NCI-H1048 (cell line): ENCODE measurements around the gene RTKN.
A peak's percentile ranks its signal among the peaks of the same experiment; 100 is the strongest.
"Not testable (repeated sequence)": the region's sequence is repeated elsewhere in the genome, so short reads cannot be mapped to it uniquely, and the experiment has no call there.

ENCODE experiments used
- DNase-seq: peaks from one replicate; lab custom pipeline; 2025; lab: John Stamatoyannopoulos, UW

Gene RTKN, protein sequence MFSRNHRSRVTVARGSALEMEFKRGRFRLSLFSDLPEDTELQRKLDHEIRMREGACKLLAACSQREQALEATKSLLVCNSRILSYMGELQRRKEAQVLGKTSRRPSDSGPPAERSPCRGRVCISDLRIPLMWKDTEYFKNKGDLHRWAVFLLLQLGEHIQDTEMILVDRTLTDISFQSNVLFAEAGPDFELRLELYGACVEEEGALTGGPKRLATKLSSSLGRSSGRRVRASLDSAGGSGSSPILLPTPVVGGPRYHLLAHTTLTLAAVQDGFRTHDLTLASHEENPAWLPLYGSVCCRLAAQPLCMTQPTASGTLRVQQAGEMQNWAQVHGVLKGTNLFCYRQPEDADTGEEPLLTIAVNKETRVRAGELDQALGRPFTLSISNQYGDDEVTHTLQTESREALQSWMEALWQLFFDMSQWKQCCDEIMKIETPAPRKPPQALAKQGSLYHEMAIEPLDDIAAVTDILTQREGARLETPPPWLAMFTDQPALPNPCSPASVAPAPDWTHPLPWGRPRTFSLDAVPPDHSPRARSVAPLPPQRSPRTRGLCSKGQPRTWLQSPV

DNA sequence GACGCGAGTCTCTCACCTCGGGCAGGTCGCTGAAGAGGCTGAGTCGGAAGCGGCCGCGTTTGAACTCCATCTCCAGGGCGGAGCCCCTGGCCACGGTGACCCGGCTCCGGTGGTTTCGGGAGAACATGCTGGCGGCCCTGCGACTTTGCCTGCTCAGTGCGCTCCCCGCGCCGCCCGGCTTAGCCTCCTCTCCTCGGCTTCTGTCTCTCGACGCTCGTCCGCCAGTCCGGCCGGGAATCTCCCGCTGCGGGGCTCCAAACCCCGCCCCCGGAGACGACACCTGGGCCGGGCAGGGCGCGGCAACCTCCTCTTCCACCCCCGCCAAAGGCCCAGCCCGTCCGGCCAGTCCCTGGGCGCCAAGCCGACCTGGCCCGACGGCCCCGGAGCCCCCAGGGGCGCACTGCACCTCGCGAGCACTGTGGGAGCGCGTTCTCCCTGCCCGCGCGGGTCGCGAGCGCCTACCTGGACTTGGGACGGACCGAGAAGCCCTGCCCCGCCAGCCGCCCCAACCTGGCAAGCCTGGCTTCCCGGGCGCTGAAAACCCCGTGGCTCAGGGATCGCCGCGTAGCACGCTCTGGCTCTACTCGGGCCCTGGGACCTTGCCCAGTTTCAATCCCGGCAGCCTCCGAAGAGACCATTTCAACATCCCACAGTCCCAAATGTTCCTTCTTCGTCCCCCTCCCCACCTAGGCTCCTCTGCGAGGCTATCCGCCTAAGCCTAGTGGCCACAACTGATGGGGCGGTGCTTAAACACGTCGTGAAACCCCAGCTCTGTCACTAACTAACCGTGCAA lies at the start of gene RTKN:
Gene RTKN (minus strand): TSS at position 248 of the 793 bp plus-strand sequence. CDS start 121 bp downstream, at position 127.
- DNase-seq, result peak; percentile 49

DNA sequence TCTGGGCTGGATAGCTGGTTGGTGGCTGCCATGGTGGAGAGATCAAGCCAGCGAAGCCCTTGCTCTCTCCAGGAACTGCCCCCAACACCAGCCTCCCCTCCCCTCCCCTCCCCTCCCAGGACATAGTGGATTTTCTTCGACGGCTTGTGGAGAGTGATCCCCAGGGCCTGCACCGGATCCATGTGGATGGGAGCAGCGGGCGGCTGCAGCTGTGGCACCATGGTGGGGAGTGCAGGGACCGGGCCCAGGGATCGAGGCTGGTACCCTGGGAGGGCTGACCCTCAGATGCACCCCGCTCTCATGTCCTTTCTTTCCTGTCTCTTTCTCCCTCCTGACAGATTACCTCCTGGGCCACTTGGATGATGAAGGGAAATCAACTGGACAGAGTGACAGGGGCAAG lies 48.2 kb upstream of the RTKN start:
- no peak for DNase-seq

DNA sequence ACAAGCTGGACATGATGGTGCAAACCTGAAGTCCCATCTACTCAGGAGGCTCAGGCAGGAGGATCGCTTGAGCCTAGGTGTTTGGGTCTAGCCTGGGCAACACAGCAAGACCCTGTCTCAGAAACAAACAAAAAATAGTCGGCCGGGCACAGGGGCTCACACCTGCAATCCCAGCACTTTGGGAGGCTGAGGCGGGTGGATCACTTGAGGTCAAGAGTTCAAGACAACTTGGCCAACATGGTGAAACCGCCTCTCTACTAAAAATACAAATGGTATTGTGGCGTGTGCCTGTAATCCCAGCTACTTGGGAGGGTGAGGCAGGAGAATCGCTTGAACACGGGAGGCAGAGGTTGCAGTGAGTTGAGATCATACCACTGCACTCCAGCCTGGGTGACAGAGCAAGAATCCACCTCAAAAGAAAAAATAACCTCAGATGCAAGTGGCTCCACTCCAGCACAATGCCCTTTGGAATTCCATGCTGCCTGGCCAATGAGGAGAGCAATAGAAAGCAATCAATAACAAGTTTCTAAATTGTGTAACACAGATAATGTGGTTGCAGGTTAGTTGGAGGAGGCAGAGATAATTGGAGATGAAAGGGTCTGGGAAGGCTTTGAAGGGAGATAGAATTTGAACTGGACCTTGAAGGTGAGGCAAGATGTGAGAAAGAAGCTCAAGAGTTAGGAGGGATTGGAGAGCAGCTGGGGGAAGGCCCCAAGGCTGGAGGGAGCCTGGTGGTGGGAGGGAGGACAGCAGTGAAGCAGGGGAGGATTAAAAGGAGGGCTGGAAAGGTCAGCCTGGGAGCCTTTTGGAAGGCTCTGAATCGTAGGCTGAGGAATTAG lies 47.1 kb upstream of the RTKN start:
- no peak for DNase-seq

DNA sequence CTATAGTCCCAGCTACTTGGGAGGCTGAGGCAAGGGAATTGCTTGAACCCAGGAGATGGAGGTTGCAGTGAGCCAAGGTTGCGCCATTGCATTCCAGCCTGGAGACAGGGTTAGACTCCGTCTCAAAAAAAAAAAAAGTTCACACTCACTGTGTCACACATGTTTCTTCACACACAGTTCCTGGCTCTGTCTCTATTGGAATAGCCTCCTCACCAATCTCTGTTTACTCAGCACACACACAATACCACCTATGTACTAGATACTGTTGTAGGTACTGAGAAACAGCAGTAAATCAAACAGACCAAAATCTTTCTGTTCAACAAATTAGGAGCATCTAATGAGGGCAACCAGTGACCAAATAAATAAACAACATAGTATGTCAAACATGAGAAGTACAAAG lies 44.4 kb upstream of the RTKN start:
- no peak for DNase-seq

DNA sequence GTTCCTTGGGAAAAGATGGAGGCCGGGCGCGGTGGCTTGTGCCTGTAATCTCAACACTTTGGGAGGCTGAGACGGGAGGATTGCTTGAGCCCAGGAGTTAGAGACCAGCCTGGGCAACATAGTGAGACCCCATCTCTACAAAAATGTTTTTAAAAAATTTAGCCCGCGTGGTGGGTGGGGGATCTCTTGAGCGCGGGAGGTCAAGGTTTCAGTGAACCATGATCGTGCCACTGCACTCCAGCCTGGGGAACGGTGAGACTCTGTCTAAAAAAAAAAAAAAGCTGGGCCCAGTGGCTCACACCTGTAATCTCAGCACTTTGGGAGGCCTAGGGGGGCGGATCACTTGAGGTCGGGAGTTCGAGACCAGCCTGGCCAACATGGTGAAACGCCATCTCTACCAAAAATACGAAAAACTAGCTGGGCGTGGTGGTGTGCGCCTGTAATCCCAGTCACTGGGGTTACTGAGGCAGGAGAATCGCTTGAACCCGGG lies 42.0 kb upstream of the RTKN start:
- DNase-seq, result not testable (repeated sequence)

DNA sequence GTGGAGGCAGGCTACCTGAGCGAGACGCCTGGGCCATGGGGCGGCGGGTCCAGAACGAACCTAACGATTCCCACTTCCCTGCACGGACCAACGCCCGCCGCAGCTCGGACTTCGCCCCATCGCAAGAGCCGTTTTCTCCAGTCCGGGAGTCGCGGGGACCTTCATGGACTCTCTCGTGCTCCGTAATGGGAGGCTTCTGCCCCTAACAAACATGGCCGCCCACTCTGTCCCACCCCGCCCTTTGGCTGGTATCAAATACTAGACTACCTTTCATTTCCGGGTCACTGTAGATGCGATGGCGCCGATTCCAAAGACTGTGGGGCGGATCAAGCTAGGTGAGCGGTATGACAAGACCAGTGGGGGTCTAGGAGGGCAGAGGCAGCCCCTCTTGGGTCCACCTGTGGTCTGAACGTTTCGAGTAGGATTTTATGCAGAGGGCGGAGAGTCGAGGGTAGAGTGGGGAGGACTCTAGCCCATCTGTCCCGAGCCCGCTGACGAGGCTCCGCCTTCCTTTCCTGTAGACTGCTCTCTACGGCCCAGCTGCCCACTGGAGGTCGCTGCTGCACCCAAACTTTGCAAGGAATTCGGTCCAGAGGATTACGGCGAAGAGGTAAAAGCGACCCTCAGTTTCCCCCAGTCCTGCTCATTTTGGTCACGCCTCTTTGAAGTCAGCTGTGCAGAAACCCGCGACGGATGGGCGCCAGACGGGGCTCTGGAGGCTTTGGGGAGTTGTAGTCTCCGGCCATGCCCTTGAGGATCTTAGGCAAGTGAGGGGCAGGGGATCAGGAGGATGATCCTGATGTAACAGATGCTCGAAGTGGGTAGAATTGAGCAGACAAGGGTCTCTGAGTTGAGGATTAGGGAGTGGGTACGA lies 41.3 kb upstream of the RTKN start, which contains the start of the genes CCDC142 and TTC31:
Gene CCDC142 (minus strand): TSS at position 198 of the 874 bp plus-strand sequence. CDS start 161 bp downstream, at position 37.
Gene TTC31 (plus strand): TSS at position 281 of the 874 bp plus-strand sequence. CDS start 15 bp downstream, at position 296.
- peak; percentile 89 for DNase-seq

DNA sequence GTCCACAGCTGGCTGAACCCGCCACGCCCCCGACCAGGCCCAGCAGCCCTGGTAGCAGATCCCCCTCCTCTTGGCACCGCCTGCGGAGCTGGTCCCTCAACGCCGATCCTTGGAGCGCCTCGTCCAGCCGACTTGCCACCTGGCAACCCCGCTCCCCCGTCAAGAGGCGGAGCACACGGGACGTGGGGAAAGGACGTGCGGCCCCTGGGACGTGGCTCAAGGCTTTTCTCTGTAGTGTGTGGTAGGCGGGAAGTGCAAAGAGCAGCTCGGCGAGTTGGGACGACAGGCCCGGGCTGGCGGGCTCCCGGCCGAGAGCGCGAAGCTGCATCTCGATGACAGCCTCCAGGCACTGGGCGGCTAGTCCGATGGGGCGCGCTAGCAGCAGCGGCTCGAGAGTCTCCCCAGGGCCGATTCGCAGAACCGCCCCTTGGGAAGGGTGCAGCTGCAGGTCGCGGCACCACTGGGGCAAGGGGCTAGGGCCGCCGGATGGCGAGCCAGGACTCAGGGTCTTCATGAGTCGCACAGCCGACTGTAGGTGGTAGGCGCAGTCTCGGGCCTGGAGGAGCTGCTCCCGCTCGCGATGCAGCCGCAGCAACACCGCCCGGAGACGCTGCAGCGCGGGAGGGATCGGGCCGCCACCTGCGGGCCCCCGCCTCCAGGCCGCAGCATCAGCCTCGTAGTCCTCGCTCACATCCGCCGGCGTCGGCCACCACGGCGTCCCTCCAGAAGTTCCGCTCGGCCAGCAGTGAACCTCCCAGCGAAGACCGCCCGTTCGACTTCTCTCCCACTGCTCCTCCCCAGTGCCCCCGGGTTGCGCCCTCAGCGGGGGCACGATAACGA lies 40.4 kb upstream of the RTKN start:
- DNase-seq, result no peak

DNA sequence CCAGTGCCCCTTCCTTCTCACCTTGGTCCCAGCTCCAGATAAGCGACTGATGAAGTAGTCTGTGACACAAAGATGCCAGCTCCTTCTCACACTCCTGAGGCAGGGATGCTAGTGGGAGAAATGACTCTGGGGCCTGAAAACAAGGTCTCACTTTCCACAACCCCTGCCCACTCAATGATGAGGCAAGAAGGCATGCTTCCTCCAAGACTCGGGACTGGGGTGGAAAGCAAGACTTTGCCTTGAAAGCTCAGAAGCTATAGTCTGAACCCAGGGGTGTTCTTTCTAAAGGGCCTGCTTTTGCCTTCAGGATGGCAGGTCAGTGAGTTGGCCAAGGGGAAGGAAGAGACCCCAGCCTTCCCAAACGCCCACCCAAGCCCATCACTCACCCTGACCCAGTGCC lies 39.7 kb upstream of the RTKN start:
- no peak for DNase-seq

DNA sequence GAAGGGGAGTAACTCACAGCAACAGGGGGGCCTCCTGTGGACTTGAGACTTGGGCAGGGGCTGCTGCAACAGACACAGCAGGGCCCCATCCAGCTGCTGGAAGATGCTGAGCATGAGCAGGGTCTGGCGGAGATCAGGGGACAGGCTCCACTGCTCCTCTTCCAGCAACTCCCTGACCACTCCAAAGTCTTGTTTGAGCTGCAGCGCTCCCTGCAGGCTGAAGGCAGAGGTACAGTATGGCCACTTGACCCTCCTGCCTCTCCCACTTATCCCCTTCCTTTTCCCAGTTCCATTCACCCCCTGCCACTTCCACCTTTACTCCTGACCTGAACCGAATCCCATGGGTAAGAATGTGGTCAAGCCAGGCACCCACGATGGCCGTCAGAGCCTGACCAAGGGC lies 33.2 kb upstream of the RTKN start:
- DNase-seq, result no peak

DNA sequence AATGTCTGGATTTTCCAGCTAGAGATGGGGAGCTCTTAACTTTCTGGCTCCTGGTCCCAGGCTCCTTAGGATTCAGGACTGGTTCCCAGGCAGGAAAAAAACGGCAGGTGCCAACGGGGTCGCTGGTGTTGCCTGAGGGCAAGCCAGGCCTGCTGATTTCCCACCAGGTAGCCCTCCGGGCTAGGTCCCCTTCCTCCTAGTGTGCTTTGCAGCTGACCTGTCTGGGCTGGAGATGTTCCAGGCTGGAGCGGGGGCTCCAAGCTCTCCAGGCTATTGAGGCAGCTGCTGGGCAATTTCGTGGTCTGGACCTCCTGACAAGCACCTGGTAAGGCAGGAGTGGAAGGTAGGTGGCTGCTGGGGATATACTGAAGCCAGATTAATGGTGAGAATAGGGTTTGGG lies 32.7 kb upstream of the RTKN start:
- no peak for DNase-seq

DNA sequence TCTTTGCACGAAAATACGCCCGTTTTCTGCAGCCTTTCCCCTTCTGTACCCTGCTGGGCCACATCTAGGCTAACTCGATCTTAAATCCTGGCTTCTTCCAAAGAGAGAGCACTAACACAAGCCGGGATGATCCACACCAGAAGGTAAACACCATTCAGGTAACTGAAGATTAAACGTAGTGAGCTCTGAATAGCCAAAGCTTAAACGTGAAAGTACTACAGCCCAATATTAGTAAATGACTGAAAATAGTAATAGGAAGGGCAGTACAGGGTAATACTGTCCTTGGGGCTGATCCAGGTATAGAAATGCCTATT lies 31.2 kb upstream of the RTKN start:
- DNase-seq, result no peak

DNA sequence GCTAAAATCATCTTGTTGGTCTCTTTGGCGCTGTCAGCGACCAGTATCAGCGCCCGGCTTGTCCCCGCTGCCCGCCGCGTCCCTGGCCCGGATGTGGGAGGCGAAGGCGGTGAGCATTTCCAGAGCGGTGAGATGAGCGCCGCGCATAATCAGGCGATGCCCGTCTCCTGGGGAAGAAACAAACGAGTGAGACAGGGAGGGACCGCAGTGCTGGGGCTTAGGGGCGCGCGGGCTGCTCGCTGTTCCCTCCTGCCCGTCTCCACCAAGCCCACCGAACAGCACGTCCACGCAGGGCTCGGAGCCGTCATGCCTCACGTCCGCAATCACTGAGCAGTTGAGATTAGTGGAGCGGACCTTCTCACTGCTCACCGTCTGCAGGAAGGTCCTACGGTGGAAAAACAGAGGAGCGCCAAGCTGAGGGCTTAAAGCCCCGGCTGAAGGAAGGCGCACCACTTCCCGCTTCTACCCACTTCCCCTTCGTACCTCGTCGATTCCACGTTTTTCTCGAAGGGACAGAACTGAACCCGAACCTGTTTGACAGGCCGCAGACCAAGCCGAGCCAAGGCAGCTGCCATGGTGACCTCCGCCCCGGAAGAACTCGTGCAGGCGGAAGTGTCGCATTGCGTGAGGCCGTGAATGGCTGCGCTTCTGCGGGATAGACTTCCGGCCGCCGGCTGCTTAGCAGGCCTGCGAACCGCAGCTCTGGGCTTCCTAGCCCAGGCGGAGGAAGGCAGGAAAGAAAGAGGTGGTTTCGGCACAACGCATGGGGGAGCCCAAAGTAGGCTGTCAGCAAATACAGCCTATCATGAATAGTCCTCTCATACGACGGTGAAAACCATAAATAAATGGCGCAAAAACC lies 30.6 kb upstream of the RTKN start, which contains the start of gene MRPL53:
Gene MRPL53 (minus strand): TSS at position 595 of the 859 bp plus-strand sequence. CDS start 20 bp downstream, at position 575.
- peak; percentile 84 for DNase-seq

DNA sequence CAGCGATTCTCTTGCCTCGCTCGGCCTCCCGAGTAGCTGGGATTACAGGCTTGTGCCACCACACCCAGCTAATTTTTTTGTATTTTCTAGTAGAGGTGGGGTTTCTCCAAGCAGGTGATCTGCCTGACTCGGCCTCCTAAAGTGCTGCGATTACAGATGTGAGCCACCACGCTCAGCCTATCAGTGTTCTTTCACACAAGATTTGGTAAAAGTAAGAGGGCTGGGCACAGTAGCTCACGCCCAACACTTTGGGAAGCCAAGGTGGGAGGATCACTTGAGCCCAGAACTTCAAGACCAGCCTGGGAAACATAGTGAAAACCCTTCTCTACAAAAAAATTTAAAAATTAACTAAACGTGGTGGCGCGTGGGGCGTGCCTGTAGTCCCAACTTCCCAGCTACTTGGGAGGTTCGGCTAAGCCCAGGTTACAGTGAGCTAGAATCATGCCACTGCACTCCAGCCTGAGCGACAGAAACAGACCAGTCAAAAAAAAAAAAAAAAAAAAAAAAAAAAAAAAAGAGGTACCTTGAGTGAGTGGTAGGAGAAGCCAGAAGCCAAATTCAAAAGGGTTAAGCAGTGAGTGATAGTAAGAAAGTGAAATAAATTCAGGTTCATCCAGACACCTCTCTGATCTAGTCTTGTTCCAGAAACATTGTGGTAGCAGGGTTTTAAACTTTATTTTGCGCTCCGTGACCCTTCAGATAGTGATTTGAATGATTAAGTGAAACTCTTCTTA lies 29.8 kb upstream of the RTKN start:
- no peak for DNase-seq

DNA sequence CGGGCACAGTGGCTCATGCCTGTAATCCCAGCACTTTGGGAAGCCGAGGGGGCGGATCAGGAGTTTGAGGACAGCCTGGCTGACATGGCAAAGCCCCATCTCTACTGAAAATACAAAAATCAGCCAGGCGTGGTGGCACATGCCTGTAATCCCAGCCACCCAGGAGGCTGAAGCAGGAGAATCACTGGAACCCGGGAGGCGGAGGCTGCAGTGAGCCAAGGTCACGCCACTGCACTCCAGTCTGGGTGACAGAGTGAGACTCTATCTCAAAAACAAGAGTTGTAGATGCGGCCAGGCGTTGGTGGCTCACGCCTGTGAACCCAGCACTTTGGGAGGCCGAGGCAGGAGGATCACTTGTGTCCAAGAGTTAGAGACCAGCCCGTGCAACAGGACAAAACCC lies 29.0 kb upstream of the RTKN start:
- DNase-seq, result not testable (repeated sequence)

DNA sequence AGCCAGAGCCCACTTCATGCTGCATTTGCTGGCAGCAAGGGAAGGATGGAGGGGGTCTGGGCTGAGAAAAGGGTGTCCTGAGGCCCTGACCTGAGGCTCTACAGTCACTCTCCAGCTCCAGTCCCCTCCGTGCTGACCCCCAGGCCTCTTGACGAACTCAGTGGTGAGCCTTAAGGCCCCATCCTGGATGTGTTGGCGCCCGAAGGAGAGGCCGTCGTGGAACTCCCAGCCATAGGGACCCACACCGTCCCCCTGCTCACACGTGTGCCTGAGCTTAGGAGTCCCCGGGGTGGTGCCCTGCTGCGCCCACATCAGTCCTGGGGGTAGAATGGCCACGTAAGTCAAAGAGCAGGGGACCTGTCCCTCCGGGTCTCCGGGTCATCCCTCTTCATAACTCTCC lies 22.7 kb upstream of the RTKN start:
- no peak for DNase-seq

DNA sequence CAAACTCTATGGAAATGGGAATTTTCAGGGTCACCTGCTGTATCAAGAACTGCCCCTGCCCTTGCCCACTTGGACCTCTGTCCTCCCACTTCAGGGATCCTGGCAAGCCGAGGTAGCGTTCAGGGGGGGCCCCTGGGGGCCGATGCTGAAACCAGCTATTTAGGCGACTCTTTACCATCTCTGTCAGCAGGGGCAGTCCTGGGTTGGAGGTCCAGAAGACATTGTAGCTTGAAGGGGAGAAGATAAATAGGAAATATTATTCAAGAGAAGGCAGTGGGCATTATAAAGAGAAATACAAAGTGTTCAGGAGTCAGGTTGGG lies 21.0 kb upstream of the RTKN start:
- no peak for DNase-seq

DNA sequence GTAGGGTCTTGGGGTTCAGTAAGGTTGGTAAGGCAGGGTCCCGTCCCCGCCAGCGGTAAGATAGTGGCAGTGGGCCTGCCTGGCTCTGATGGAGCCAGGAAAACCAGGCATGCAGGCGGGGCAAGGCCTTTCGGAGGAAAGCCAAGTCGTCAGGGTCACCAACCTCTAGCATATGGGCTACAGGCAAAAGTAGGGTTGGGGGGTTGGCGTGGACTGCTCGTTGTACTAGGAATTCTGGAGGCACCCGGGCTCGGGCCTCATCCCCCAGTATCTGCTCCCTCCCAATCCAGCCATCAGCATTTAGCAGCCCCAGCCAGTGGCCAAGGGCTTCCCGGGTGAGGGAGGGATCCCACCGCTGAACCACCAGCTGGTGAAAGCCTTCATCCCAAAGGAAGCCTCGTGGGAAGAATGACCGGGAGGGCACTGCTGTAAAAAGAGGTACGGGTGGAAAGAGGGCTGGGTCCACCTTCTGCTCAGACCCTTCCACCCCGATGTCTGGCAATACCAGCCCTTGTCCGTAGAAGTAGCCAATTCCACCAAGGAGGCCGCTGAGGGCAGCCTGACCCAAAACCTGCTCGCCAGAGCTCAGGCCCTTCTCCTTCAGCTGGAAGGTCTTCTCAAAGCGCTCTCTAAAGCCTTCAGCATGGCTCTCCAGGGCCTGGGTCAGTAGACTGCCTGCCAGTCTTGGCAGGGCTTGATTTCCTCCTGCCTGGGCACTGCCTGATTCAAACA lies 20.5 kb upstream of the RTKN start:
- DNase-seq, result no peak
